Measurements from ENCODE around the gene TNFAIP8L3. TPM values are rescaled to one million over a fixed set of nuclear protein-coding genes. Genes with fewer than 3 reads are reported as not detected.

The TNFAIP8L3 gene
- total and polyA plus RNA-seq, 7 donors = 0.52 to 47.3 (median 0.78) TPM

DNA sequence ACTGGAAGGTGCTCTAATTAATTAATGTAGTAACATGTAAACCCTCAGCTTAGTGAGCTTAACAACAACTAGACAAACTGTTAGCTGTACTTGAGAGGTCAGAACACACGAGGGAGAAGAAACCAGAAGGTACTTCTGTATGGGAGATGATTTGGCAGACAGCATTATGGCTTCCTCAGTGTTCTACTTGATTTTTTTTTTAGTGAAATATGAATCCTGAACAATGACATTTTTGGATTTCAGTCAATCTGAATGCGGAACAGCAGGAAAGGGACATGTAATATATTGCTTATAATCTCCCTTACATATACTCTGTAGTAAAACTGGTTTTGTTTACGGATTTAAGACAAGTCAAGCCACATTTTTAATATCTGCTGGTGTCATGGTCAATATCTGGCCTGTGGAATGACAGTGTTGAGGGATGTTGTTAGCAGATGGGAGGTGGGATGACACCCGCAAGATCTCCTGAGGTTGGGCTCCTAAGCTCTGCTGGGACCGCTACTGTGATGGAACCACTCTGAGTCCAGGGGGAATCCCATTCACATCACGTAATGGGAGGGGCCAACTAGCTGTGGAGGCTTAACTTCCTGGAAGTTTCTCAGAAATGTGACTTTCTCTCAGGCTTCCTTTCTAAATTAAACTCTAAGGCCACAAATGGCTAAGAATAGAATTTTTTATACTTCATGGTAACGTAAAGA, 18.7 kb downstream of the TNFAIP8L3 start:
- no peaks in the 10 kb centered on the region for H3K36me3 ChIP-seq (ENCODE audit: insufficient read depth in 1 of 2, low read depth in 1 of 2)
- no peaks in the 10 kb centered on the region for H3K4me1 ChIP-seq
- H3K27ac ChIP-seq = no peak overlapping the region
- 52 to 55% (median 54%) methylated on average over 7 of the region's 7 CpGs for WGBS, 3 donors
- ATAC-seq = no peak
- no peak for DNase-seq
- H3K27me3 ChIP-seq (ENCODE audit: insufficient read depth in 3 of 3, low read length in 2 of 3) = peaks cover 0 to 3% (median 0%) of the 10 kb centered on the region in 3 donors
- H3K9me3 ChIP-seq = no peaks in the 10 kb centered on the region
- no peak overlapping the region for H3K4me3 ChIP-seq
- intact Hi-C loops (cut with DNase I) = no loop called here
- TF ChIP-seq CTCF (IDR thresholded peaks at IDR 0.05) = no peak

DNA sequence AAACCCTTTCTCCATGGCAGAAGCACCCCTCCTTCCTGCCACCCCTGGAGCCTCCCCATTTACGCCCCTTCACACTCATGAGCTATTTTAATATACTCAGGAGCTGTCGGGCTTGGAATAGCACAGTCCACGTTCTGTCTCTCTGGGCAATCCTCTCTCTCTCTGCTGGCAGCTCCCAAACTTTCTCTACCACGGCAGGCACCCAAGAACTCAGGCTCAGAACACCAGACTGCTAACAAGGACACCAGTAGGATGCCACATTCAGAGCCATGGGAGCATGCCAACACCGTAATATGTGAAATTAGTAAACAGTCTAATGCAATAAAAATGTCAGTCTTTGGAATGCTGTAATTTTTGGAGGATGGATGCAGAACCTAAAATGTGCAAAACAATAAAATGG, 19.3 kb downstream of the TNFAIP8L3 start:
- no peaks in the 10 kb centered on the region for H3K9me3 ChIP-seq
- H3K27me3 ChIP-seq (ENCODE audit: insufficient read depth in 3 of 3, low read length in 2 of 3) = peaks cover 0 to 3% (median 0%) of the 10 kb centered on the region in 3 donors
- TF ChIP-seq CTCF (IDR thresholded peaks at IDR 0.05) = no peak
- no peak for DNase-seq
- no peaks in the 10 kb centered on the region for H3K36me3 ChIP-seq (ENCODE audit: insufficient read depth in 1 of 2, low read depth in 1 of 2)
- H3K27ac ChIP-seq = no peak overlapping the region
- 21 to 37% (median 33%) methylated on average over 5 of the region's 5 CpGs for WGBS, 3 donors
- intact Hi-C loops (cut with DNase I) = no loop called here
- peak; percentile 23 to 82 (median 62) for ATAC-seq
- no peak overlapping the region for H3K4me3 ChIP-seq
- no peaks in the 10 kb centered on the region for H3K4me1 ChIP-seq

- peaks cover 0 to under 1% (median 0%) of the 10 kb centered on the region in 3 donors for H3K27me3 ChIP-seq (ENCODE audit: insufficient read depth in 3 of 3, low read length in 2 of 3)
- intact Hi-C loops (cut with DNase I) = no loop called here
- H3K4me1 ChIP-seq = no peaks in the 10 kb centered on the region
- H3K9me3 ChIP-seq = no peaks in the 10 kb centered on the region
- no peak for DNase-seq
- no peaks in the 10 kb centered on the region for H3K36me3 ChIP-seq (ENCODE audit: insufficient read depth in 1 of 2, low read depth in 1 of 2)
- H3K4me3 ChIP-seq = no peak overlapping the region
- TF ChIP-seq CTCF (IDR thresholded peaks at IDR 0.05) = no peak
- H3K27ac ChIP-seq = no peak overlapping the region
- WGBS, 3 donors = 84 to 89% (median 85%) methylated on average over 5 of the region's 5 CpGs
- ATAC-seq = no peak
Measured at GRCh38 chr15:51074926-51075325, 19.8 kb downstream of the TNFAIP8L3 start.

GRCh38 chr15:51071578-51071977, 23.1 kb downstream of the TNFAIP8L3 start:
- Histone ChIP-seq H3K9me3 (no peaks in the 10 kb centered on the region), H3K4me1 (no peaks in the 10 kb centered on the region), H3K27me3 (ENCODE audit: insufficient read depth in 3 of 3, low read length in 2 of 3) (peaks cover 0 to 4% (median 0%) of the 10 kb centered on the region in 3 donors), H3K36me3 (ENCODE audit: insufficient read depth in 1 of 2, low read depth in 1 of 2) (no peaks in the 10 kb centered on the region), H3K27ac (no peak overlapping the region), H3K4me3 (no peak overlapping the region)
- DNase-seq (no peak), ATAC-seq (no peak)
- intact Hi-C loops (cut with DNase I) = no loop called here
- no peak for TF ChIP-seq CTCF (IDR thresholded peaks at IDR 0.05)
- 40 to 58% (median 47%) methylated on average over 1 of the region's 1 CpG for WGBS, 3 donors

DNA sequence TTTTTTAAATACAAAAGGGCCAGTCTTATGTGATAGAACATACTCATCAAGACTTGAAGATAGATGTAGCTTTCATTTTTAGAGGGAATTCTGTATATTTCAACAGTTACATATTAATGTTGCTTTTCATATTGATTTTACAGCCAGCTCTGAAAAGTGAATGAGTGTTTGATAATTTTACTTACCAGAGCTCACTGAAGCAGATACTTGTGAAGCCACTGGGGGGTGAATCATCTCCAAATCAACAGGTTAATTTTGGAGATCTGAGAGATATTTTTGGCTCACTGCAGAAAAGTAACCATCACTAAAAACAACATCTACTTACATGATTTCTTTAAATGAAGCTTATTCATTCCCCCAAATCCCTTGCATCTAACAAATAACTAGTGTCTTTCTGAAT, 24.7 kb downstream of the TNFAIP8L3 start:
- Histone ChIP-seq H3K9me3 (no peaks in the 10 kb centered on the region), H3K27me3 (ENCODE audit: insufficient read depth in 3 of 3, low read length in 2 of 3) (peaks cover 0 to 4% (median 0%) of the 10 kb centered on the region in 3 donors), H3K4me3 (no peak overlapping the region), H3K4me1 (no peaks in the 10 kb centered on the region), H3K36me3 (ENCODE audit: insufficient read depth in 1 of 2, low read depth in 1 of 2) (no peaks in the 10 kb centered on the region), H3K27ac (no peak overlapping the region)
- no peak for TF ChIP-seq CTCF (IDR thresholded peaks at IDR 0.05)
- ATAC-seq (no peak), DNase-seq (no peak)
- intact Hi-C loops (cut with DNase I) = no loop called here

Data from psoas muscle (tissue), 8 donors.